GM12891 (cell line): ENCODE results near the gene APOA4.

ENCODE experiments used
- POLR2A ChIP-seq: IDR thresholded peaks from 2 replicates; pipeline ENCODE4 v1.6.1; 2011; ENCODE audit warnings: low read depth, low read length, control low read depth
- POLR2AphosphoS5 ChIP-seq: IDR thresholded peaks from 2 replicates; pipeline ENCODE4 v1.6.1; 2011; ENCODE audit warnings: low read depth, low read length, control low read depth
- TAF1 ChIP-seq: IDR thresholded peaks from 2 replicates; pipeline ENCODE4 v1.6.1; 2011; ENCODE audit warnings: low read depth, low read length, control low read depth

- TF ChIP-seq POLR2A = no peak
- TF ChIP-seq TAF1 = no peak
- TF ChIP-seq POLR2AphosphoS5 = no peak
Observed at GRCh38 chr11:116856423-116856822, 33.3 kb upstream of the APOA4 start.
